ENCODE data around the gene ATP1B1.

ATP1B1 gene

GRCh38 chr1:169144941-169145626 is 38.6 kb downstream of the ATP1B1 start:
- no peak overlapping the region for H3K4me3 ChIP-seq
- no peaks in the 10 kb centered on the region for H3K36me3 ChIP-seq (replicated peaks)
- H3K9me3 ChIP-seq: no peaks in the 10 kb centered on the region
- H3K27me3 ChIP-seq (ENCODE audit: low read depth): no peaks in the 10 kb centered on the region
- DNase-seq (ENCODE audit: low spot score in 2 of 2): no peak
- in situ Hi-C loops (cut with MboI; ENCODE audit: low sequenced_read_pairs): no loop called here
- H3K4me1 ChIP-seq: no peaks in the 10 kb centered on the region

DNA sequence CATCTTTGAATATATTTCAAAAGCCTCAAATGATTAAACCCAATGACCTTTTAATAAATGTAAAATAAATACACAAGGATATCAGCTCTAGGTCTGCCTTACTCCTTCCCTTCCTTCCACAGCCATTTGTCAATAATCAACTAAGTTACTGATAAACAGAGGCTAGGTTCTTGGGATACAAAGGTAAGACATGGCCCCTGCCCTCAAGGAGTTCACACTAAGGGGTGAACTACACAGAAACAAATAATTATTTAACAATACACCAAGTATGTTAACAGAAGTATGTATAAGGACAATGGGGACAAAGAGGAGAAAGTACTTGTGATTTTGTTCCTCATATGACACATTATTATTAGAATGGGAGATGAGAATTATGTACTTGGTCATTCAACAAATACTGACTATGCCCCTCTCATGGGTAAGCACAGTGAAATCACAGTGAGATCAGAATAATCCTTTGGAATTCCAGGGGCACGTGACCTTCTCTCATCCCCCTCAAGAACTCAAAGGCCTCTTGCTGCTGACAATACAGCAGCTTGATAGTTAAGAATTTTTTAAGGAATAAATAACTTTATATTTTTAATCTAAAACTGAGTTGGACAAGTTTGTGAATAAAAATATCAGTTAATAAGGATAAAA is 40.2 kb downstream of the ATP1B1 start:
- no peaks in the 10 kb centered on the region for H3K9me3 ChIP-seq
- no peak for DNase-seq (ENCODE audit: low spot score in 2 of 2)

GRCh38 chr1:169148472-169149252 is 42.2 kb downstream of the ATP1B1 start:
- Histone ChIP-seq H3K36me3 (replicated peaks) (no peaks in the 10 kb centered on the region), H3K9me3 (no peaks in the 10 kb centered on the region), H3K4me1 (no peaks in the 10 kb centered on the region), H3K27me3 (ENCODE audit: low read depth) (no peaks in the 10 kb centered on the region), H3K4me3 (no peak overlapping the region)
- in situ Hi-C loops (cut with MboI; ENCODE audit: low sequenced_read_pairs): no loop called here
- DNase-seq (ENCODE audit: low spot score in 2 of 2): no peak

More for the DNA sequence above, 40.2 kb downstream of the ATP1B1 start:
- no peak overlapping the region for H3K4me3 ChIP-seq
- no peaks in the 10 kb centered on the region for H3K27me3 ChIP-seq (ENCODE audit: low read depth)
- H3K36me3 ChIP-seq (replicated peaks): no peaks in the 10 kb centered on the region
- in situ Hi-C loops (cut with MboI; ENCODE audit: low sequenced_read_pairs): no loop called here
- no peaks in the 10 kb centered on the region for H3K4me1 ChIP-seq

- no peaks in the 10 kb centered on the region for H3K27me3 ChIP-seq (ENCODE audit: low read depth)
- no peaks in the 10 kb centered on the region for H3K36me3 ChIP-seq (replicated peaks)
- H3K4me1 ChIP-seq: no peaks in the 10 kb centered on the region
- in situ Hi-C loops (cut with MboI; ENCODE audit: low sequenced_read_pairs): no loop called here
- H3K9me3 ChIP-seq: no peaks in the 10 kb centered on the region
- no peak overlapping the region for H3K4me3 ChIP-seq
- DNase-seq (ENCODE audit: low spot score in 2 of 2): no peak
These were observed 43.2 kb downstream of the ATP1B1 start for GRCh38 chr1:169149555-169150286.

DNA sequence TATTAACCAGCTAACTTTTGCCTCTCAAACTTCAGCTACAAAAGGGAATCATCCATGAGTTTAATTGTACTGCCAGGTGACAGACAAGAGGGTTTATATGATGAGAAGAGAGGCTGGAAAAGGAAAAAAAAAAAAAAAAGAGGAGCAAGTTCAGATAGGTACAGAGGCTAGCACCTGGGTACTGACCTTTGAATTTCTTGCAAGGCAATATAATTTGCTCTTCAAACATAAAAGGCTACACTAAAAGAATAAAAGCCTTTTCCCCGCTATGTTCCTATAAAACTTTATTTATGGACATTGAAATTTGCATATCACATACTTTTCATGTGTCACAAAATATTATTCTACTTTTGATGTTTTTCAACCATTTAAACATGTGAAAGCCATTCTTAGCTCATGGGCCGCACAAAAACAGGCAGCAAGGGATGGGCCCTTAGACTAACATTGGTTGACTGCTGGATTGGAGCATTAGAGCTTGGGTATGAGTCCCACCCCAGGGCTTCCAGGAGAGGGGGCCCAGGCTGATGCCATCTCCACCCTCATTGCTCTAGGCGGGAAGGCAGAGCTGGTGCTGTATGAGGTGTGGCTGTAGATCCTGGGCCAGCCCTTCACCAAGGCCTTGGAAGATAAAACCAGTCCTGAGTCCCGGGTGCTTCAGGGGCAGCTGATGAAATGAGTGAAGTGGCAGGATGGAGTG is 44.3 kb downstream of the ATP1B1 start:
- no peaks in the 10 kb centered on the region for H3K9me3 ChIP-seq
- no peaks in the 10 kb centered on the region for H3K36me3 ChIP-seq (replicated peaks)
- DNase-seq (ENCODE audit: low spot score in 2 of 2): no peak
- in situ Hi-C loops (cut with MboI; ENCODE audit: low sequenced_read_pairs): no loop called here
- no peak overlapping the region for H3K4me3 ChIP-seq
- H3K27me3 ChIP-seq (ENCODE audit: low read depth): no peaks in the 10 kb centered on the region
- H3K4me1 ChIP-seq: no peaks in the 10 kb centered on the region

- DNase-seq (ENCODE audit: low spot score in 2 of 2): no peak
- Histone ChIP-seq H3K36me3 (replicated peaks) (no peaks in the 10 kb centered on the region), H3K9me3 (no peaks in the 10 kb centered on the region), H3K27me3 (ENCODE audit: low read depth) (no peaks in the 10 kb centered on the region), H3K4me3 (no peak overlapping the region), H3K4me1 (no peaks in the 10 kb centered on the region)
- in situ Hi-C loops (cut with MboI; ENCODE audit: low sequenced_read_pairs): no loop called here
These were observed 44.9 kb downstream of the ATP1B1 start for GRCh38 chr1:169151338-169151837.

DNA sequence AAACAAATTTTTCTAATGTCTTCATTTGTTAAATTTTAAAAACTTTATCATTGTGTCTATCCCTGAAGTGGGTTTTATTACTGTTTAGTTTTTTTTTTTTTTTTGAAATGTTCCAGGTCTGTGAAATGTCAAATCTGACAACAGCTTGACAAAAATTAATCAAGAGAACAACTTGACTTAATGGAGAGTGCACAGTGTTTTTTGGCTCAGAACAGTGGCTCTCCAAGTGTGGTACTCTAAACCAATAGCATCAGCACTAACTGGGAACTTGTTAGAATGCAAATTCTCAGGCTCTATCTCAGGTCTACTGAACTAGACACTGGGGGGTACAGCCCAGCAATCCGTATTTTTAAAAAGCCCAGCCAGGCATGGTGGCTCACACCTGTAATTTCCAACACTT is 49.2 kb downstream of the ATP1B1 start:
- H3K4me1 ChIP-seq: no peaks in the 10 kb centered on the region
- in situ Hi-C loops (cut with MboI; ENCODE audit: low sequenced_read_pairs): no loop called here
- H3K9me3 ChIP-seq: no peaks in the 10 kb centered on the region
- H3K36me3 ChIP-seq (replicated peaks): no peaks in the 10 kb centered on the region
- H3K4me3 ChIP-seq: no peak overlapping the region
- DNase-seq (ENCODE audit: low spot score in 2 of 2): no peak
- no peaks in the 10 kb centered on the region for H3K27me3 ChIP-seq (ENCODE audit: low read depth)

GRCh38 chr1:169156580-169156979 is 50.1 kb downstream of the ATP1B1 start:
- DNase-seq (ENCODE audit: low spot score in 2 of 2): no peak
- H3K27me3 ChIP-seq (ENCODE audit: low read depth): no peaks in the 10 kb centered on the region
- in situ Hi-C loops (cut with MboI; ENCODE audit: low sequenced_read_pairs): no loop called here

GRCh38 chr1:169160845-169161495 is 54.5 kb downstream of the ATP1B1 start:
- Histone ChIP-seq H3K9me3 (no peaks in the 10 kb centered on the region), H3K4me1 (no peaks in the 10 kb centered on the region), H3K36me3 (replicated peaks) (no peaks in the 10 kb centered on the region), H3K27me3 (ENCODE audit: low read depth) (no peaks in the 10 kb centered on the region), H3K4me3 (no peak overlapping the region)
- in situ Hi-C loops (cut with MboI; ENCODE audit: low sequenced_read_pairs): no loop called here
- DNase-seq (ENCODE audit: low spot score in 2 of 2): no peak

More at GRCh38 chr1:169156580-169156979, 50.1 kb downstream of the ATP1B1 start:
- Histone ChIP-seq H3K4me3 (no peak overlapping the region), H3K9me3 (no peaks in the 10 kb centered on the region), H3K4me1 (no peaks in the 10 kb centered on the region), H3K36me3 (replicated peaks) (no peaks in the 10 kb centered on the region)

DNA sequence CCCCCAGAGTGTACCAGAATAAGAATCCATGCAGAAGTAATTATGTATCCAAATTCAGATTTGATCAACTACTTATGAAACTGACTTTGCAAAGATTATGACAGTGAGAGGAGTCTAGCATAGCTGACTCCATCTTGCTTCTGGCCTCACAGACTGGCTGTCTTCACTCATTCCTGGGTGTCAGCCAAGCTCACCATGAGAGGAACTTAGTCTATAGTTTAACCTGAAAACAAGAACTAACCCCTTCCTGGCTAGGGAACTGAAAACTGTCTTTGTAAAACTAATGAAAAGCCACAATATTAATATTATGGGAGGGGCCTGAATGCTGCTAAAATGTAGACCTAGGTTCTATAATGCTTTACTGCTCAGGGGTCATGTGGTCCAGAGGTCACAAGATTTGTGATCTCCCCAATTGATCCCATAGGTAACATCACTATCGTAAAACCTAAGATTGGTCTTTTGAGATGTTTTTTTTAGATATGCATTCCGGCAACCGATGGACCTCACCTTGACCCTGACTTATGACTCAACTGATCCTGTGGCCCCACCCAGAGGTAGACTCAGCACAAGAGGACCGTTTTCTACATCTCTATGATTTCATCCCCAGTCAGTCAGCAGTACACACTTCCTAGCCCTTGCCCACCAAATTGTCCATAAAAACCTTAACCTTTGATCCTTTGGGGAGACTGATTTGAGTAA is 55.2 kb downstream of the ATP1B1 start:
- Histone ChIP-seq H3K27me3 (ENCODE audit: low read depth) (no peaks in the 10 kb centered on the region), H3K4me1 (no peaks in the 10 kb centered on the region), H3K9me3 (no peaks in the 10 kb centered on the region), H3K36me3 (replicated peaks) (no peaks in the 10 kb centered on the region), H3K4me3 (no peak overlapping the region)
- in situ Hi-C loops (cut with MboI; ENCODE audit: low sequenced_read_pairs): no loop called here
- DNase-seq (ENCODE audit: low spot score in 2 of 2): no peak

DNA sequence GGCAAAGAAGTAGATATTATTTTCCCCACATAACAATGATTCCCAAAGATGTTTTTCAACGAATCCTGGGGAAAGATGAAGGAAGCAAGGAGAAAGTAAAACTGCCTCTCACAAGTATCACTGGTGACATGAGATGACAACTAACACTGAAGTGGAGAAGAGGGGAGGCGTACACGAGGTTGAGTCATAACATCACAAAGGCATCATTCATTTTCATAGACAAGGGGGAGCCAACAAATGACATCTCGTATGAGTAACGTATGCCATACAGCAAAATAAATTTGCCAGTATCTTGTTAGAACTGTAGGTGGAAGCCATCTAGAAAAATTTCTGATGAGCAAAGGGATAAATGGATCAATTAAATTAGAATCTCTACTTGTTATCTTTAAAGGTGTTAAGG is 56.6 kb downstream of the ATP1B1 start:
- in situ Hi-C loops (cut with MboI; ENCODE audit: low sequenced_read_pairs): no loop called here

DNA sequence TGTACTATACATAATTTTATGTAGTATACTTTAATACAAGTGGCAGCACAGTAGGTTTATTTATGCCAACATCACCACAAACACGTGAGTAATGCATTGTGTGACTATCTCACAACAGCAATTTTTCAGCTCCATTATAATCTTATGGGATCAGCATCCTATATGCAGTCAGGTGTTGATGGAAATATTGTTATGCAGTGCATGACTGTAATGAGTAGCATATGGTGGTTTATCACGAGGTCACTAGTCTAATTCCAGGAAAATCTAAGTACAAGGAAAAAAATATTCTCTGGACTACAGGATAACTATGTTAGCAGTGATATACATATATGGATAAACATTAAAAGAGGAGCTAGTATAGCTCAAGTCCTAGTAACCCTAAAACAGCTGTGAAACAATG is 69.0 kb downstream of the ATP1B1 start:
- in situ Hi-C loops (cut with MboI; ENCODE audit: low sequenced_read_pairs): no loop called here
- Histone ChIP-seq H3K27me3 (ENCODE audit: low read depth) (no peaks in the 10 kb centered on the region), H3K9me3 (no peaks in the 10 kb centered on the region), H3K4me3 (no peak overlapping the region), H3K36me3 (replicated peaks) (no peaks in the 10 kb centered on the region), H3K4me1 (no peaks in the 10 kb centered on the region)
- DNase-seq (ENCODE audit: low spot score in 2 of 2): no peak

More for the DNA sequence above, 56.6 kb downstream of the ATP1B1 start:
- H3K27me3 ChIP-seq (ENCODE audit: low read depth): no peaks in the 10 kb centered on the region
- DNase-seq (ENCODE audit: low spot score in 2 of 2): no peak
- no peak overlapping the region for H3K4me3 ChIP-seq
- H3K36me3 ChIP-seq (replicated peaks): no peaks in the 10 kb centered on the region
- H3K4me1 ChIP-seq: no peaks in the 10 kb centered on the region
- no peaks in the 10 kb centered on the region for H3K9me3 ChIP-seq
